ENCODE data around the gene ZNF226. TPM values are rescaled to one million over a fixed set of nuclear protein-coding genes. Genes with fewer than 3 reads are reported as not detected.

ZNF226 gene
- total and polyA plus RNA-seq, 9 of the 15 experiments (the other 6 are each of a cell fraction or from before 2014, with no cell fraction given), result 6.2 to 19.4 (median 9.3) TPM

DNA sequence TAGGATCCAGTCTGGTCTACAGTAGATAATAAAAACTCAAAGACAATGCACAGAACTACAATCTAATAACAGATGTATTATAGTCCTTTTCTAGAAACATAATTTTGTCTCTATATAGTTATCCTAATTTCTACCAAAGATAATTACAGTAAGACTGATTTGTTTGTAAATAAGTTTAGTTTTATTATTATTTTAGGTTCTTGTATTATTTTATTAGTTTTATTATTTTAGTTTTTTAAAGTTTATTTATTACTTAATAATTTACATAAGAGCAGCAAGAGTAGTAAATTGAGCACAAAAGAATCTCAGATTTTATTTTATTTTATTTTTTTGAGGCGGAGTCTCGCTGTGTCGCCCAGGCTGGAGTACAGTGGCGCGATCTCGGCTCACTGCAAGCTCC is 25.1 kb downstream of the ZNF226 start:
- BruUV-seq (replicated peaks), result no TSS peak
- no peaks in the 10 kb centered on the region for H4K20me1 ChIP-seq (replicated peaks; ENCODE audit: control insufficient read depth, insufficient read depth, low read length)
- no peak overlapping the region for H3K27ac ChIP-seq (ENCODE audit: extremely low read depth, low read depth, low read length)
- no peak overlapping the region for H2AFZ ChIP-seq (ENCODE audit: low read depth, low read length)
- H3K4me1 ChIP-seq (replicated peaks in 1 of 2; ENCODE audit: control insufficient read depth in 2 of 2, insufficient read depth in 2 of 2, low read length in 2 of 2), result no peaks in the 10 kb centered on the region
- no peaks in the 10 kb centered on the region for H3K9me3 ChIP-seq (replicated peaks; ENCODE audit: control insufficient read depth, insufficient read depth, low read depth, low read length)
- H3K9ac ChIP-seq (ENCODE audit: insufficient read depth in 1 of 2, low read depth in 2 of 2, low read length in 2 of 2), result no peak overlapping the region
- 5% methylated on average over 6 of the region's 6 CpGs for WGBS (ENCODE audit: insufficient coverage, low coverage, missing lambda C conversion rate)
- DNase-seq (ENCODE audit: extremely low read depth in 1 of 4, low spot score in 3 of 4) (no peak), FAIRE-seq (no peak), ATAC-seq (no peak)
- no peaks in the 10 kb centered on the region for H3K36me3 ChIP-seq (ENCODE audit: control insufficient read depth, insufficient read depth, low read length)
- H3K27me3 ChIP-seq (ENCODE audit: control insufficient read depth in 2 of 2, insufficient read depth in 2 of 2, low read length in 2 of 2), result no peaks in the 10 kb centered on the region
- POLR2A ChIA-PET, result no interaction called here
- H3K9me1 ChIP-seq (ENCODE audit: control insufficient read depth, insufficient read depth, low read length), result no peaks in the 10 kb centered on the region
- TF ChIP-seq ZNF696 (CRISPR knock-in tag; conservative IDR thresholded peaks at IDR 0.05), result no peak
- TF ChIP-seq ZC3H4 (CRISPR knock-in tag; IDR thresholded peaks at IDR 0.05; ENCODE audit: borderline replicate concordance), result no peak
- TF ChIP-seq, protein P1, sequence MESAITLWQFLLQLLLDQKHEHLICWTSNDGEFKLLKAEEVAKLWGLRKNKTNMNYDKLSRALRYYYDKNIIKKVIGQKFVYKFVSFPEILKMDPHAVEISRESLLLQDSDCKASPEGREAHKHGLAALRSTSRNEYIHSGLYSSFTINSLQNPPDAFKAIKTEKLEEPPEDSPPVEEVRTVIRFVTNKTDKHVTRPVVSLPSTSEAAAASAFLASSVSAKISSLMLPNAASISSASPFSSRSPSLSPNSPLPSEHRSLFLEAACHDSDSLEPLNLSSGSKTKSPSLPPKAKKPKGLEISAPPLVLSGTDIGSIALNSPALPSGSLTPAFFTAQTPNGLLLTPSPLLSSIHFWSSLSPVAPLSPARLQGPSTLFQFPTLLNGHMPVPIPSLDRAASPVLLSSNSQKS (CRISPR knock-in tag; IDR thresholded peaks at IDR 0.05), result no peak
- TF ChIP-seq FOXM1 (IDR thresholded peaks at IDR 0.05; ENCODE audit: low read depth), result no peak
- no peak for TF ChIP-seq FOXM1 (CRISPR knock-in tag; IDR thresholded peaks at IDR 0.05; ENCODE audit: low read depth)
- TF ChIP-seq, protein P2, sequence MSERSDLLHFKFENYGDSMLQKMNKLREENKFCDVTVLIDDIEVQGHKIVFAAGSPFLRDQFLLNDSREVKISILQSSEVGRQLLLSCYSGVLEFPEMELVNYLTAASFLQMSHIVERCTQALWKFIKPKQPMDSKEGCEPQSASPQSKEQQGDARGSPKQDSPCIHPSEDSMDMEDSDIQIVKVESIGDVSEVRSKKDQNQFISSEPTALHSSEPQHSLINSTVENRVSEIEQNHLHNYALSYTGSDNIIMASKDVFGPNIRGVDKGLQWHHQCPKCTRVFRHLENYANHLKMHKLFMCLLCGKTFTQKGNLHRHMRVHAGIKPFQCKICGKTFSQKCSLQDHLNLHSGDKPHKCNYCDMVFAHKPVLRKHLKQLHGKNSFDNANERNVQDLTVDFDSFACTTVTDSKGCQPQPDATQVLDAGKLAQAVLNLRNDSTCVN (CRISPR knock-in tag; IDR thresholded peaks at IDR 0.05), result no peak
- TF ChIP-seq ZNF766 (CRISPR knock-in tag; conservative IDR thresholded peaks at IDR 0.05), result no peak
- no peak overlapping the region for H3K4me2 ChIP-seq (ENCODE audit: insufficient read depth, low read length)
- CTCF ChIA-PET (ENCODE audit: low intra/inter-chr PET ratio), result no interaction called here
- in situ Hi-C loops (cut with MboI) (no loop called here), intact Hi-C loops (cut with micrococcal nuclease) (no loop called here)
- H3K4me3 ChIP-seq, result no peak overlapping the region
- H3K79me2 ChIP-seq (ENCODE audit: control insufficient read depth, insufficient read depth, low read length), result no peaks in the 10 kb centered on the region
